ENCODE measurements around the gene CDHR1.

DNA sequence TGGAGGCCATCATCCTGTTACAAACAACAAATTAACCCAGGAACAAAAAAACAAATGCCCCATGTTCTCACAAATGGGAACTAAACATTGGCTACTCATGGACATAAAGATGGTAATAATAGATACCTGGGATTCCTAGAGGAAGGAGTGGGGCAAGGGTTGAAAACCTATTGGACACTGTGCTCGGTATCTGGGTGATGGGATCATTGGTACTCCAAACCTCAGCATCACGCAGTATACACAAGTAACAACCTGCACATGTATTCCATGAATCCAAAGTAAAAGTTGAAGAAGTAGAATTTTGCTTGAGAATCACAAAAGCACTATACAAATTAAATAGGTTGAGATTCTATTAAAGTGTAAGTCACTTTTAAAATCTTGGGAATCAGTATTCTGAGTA, 38.3 kb upstream of the CDHR1 start:
- TF ChIP-seq, protein P1, sequence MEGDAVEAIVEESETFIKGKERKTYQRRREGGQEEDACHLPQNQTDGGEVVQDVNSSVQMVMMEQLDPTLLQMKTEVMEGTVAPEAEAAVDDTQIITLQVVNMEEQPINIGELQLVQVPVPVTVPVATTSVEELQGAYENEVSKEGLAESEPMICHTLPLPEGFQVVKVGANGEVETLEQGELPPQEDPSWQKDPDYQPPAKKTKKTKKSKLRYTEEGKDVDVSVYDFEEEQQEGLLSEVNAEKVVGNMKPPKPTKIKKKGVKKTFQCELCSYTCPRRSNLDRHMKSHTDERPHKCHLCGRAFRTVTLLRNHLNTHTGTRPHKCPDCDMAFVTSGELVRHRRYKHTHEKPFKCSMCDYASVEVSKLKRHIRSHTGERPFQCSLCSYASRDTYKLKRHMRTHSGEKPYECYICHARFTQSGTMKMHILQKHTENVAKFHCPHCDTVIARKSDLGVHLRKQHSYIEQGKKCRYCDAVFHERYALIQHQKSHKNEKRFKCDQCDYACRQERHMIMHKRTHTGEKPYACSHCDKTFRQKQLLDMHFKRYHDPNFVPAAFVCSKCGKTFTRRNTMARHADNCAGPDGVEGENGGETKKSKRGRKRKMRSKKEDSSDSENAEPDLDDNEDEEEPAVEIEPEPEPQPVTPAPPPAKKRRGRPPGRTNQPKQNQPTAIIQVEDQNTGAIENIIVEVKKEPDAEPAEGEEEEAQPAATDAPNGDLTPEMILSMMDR (IDR thresholded peaks at IDR 0.05) = no peak
- TF ChIP-seq, protein P2, sequence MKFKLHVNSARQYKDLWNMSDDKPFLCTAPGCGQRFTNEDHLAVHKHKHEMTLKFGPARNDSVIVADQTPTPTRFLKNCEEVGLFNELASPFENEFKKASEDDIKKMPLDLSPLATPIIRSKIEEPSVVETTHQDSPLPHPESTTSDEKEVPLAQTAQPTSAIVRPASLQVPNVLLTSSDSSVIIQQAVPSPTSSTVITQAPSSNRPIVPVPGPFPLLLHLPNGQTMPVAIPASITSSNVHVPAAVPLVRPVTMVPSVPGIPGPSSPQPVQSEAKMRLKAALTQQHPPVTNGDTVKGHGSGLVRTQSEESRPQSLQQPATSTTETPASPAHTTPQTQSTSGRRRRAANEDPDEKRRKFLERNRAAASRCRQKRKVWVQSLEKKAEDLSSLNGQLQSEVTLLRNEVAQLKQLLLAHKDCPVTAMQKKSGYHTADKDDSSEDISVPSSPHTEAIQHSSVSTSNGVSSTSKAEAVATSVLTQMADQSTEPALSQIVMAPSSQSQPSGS (CRISPR knock-in tag; IDR thresholded peaks at IDR 0.05; ENCODE audit: borderline replicate concordance, low read depth) = no peak
- no peak for TF ChIP-seq ZNF121 (CRISPR knock-in tag; IDR thresholded peaks at IDR 0.05)
- TF ChIP-seq ELF4 (CRISPR knock-in tag; IDR thresholded peaks at IDR 0.05; ENCODE audit: low read depth) = no peak
- no peak for TF ChIP-seq NFYB (CRISPR knock-in tag; conservative IDR thresholded peaks at IDR 0.05; ENCODE audit: low read depth)
- no peak for TF ChIP-seq FOXJ3 (CRISPR knock-in tag; IDR thresholded peaks at IDR 0.05; ENCODE audit: borderline replicate concordance)
- TF ChIP-seq MXD4 (CRISPR knock-in tag; IDR thresholded peaks at IDR 0.05; ENCODE audit: borderline replicate concordance) = no peak
- no peak for TF ChIP-seq EMX1 (CRISPR knock-in tag; IDR thresholded peaks at IDR 0.05)
- TF ChIP-seq, protein P3, sequence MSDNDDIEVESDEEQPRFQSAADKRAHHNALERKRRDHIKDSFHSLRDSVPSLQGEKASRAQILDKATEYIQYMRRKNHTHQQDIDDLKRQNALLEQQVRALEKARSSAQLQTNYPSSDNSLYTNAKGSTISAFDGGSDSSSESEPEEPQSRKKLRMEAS (CRISPR knock-in tag; IDR thresholded peaks at IDR 0.05) = no peak
- TF ChIP-seq CBFB (CRISPR knock-in tag; IDR thresholded peaks at IDR 0.05; ENCODE audit: low read depth) = no peak
- no peak for TF ChIP-seq FOXK1 (CRISPR knock-in tag; IDR thresholded peaks at IDR 0.05)

Data from WTC11 (cell line).